MM.1S (cell line): ENCODE data around the gene SLC16A9.

Source experiments
- DNase-seq: peaks from one replicate; pipeline ENCODE4 v3.0.0-alpha.2; 2015
- H2AFZ ChIP-seq: fragments of 300-600 bp; sonication (generic); 2 replicates; pipeline ENCODE4 v1.6.0; 2016; ENCODE audit warnings: antibody characterized with exemption, low read length
- H3F3A ChIP-seq: fragments of 300-600 bp; sonication (generic); 2 replicates; pipeline ENCODE4 v1.6.1; 2016; ENCODE audit warnings: mild to moderate bottlenecking, antibody characterized with exemption, low read length, moderate library complexity, mixed read lengths; ENCODE audit not compliant: insufficient read depth
- H3K27ac ChIP-seq: fragments of 300-600 bp; sonication (generic); 2 replicates; pipeline ENCODE4 v1.5.1; 2016; ENCODE audit warnings: mild to moderate bottlenecking, low read length
- H3K27me3 ChIP-seq: fragments of 300-600 bp; sonication (generic); replicated peaks from 2 replicates; pipeline ENCODE4 v1.6.0; 2016; ENCODE audit warnings: low read length; ENCODE audit not compliant: insufficient read depth
- H3K36me3 ChIP-seq: fragments of 300-600 bp; sonication (generic); replicated peaks from 2 replicates; pipeline ENCODE4 v1.6.1; 2016; ENCODE audit warnings: mild to moderate bottlenecking, low read length, mixed read lengths; ENCODE audit not compliant: insufficient read depth
- H3K4me1 ChIP-seq: fragments of 300-600 bp; sonication (generic); 2 replicates; pipeline ENCODE4 v1.6.1; 2016; ENCODE audit warnings: low read length, mixed read lengths
- H3K4me2 ChIP-seq: fragments of 300-600 bp; sonication (generic); 2 replicates; pipeline ENCODE4 v1.6.0; 2016; ENCODE audit warnings: low read depth, low read length
- H3K4me3 ChIP-seq: fragments of 300-600 bp; sonication (generic); 2 replicates; pipeline ENCODE4 v1.5.1; 2016; ENCODE audit warnings: low read length, mixed read lengths
- H3K79me2 ChIP-seq: fragments of 300-600 bp; sonication (generic); 2 replicates; pipeline ENCODE4 v1.6.1; 2016; ENCODE audit warnings: mixed run types, low read length, mixed read lengths
- H3K9ac ChIP-seq: fragments of 300-600 bp; sonication (generic); 2 replicates; pipeline ENCODE4 v1.6.1; 2016; ENCODE audit warnings: low read length, mixed read lengths
- H3K9me2 ChIP-seq: fragments of 300-600 bp; sonication (generic); replicated peaks from 2 replicates; pipeline ENCODE4 v1.6.1; 2016; ENCODE audit warnings: mild to moderate bottlenecking, low read length, mixed read lengths; ENCODE audit not compliant: insufficient read depth
- H3K9me3 ChIP-seq: fragments of 300-600 bp; sonication (generic); replicated peaks from 2 replicates; pipeline ENCODE4 v1.6.1; 2016; ENCODE audit warnings: mild to moderate bottlenecking, low read length, mixed read lengths; ENCODE audit not compliant: insufficient read depth
- H4K20me1 ChIP-seq: fragments of 300-600 bp; sonication (generic); 2 replicates; pipeline ENCODE4 v1.6.1; 2016; ENCODE audit warnings: mild to moderate bottlenecking, low read length, moderate library complexity, mixed read lengths; ENCODE audit not compliant: insufficient read depth
- EZH2 ChIP-seq: fragments of 300-600 bp; sonication (generic); optimal IDR thresholded peaks from 2 replicates; pipeline ENCODE3; 2017; ENCODE audit warnings: low read depth, mild to moderate bottlenecking, antibody characterized with exemption, low read length, mixed read lengths
- EZH2phosphoT487 ChIP-seq: fragments of 300-600 bp; sonication (generic); IDR thresholded peaks from 2 replicates; pipeline ENCODE4 v1.6.1; 2018; ENCODE audit warnings: antibody characterized with exemption, low read length
- TF ChIP-seq, protein P1 (sequence below): fragments of 300-600 bp; sonication (generic); IDR thresholded peaks from 2 replicates; pipeline ENCODE4 v1.5.1; 2016; ENCODE audit warnings: antibody characterized with exemption, low read length, mixed read lengths

The SLC16A9 gene

DNA sequence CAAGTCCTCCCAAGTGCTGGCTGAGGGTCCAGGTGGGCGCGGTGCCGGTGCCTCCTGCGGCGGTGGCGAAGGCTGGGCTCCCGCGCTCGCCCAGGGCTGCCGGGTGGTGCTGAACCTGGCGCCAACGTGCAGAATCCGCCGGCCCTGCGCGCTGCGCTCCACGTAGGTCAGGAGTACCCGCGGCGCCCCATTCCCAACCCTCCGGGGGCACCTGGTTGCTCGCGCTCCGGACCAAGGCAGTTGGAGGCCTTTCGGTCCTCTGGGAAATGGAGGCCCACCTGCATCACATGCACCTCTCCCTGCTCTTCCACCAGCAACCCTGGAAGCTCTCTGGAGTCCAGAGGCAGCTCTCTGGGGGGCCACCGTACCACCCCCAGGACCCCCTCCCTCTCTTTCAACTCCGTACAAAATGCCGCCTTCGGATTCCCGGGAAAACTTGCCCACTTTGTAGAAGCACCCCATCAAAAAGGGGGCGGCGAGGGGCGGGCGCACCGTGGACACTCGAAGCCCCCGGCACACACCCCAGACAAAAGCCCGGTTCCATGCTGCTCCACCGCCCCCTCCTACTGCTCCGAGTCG is 745 bp downstream of the SLC16A9 start:
- Histone ChIP-seq H3K9ac (peak overlapping the region; percentile 70), H3K4me2 (peak overlapping the region; percentile 91), H3K9me2 (no peaks in the 10 kb centered on the region), H3K4me1 (peaks cover 14% of the 10 kb centered on the region; the same call in 1 of the 2 replicates), H4K20me1 (no peaks in the 10 kb centered on the region), H3F3A (no peaks in the 10 kb centered on the region; the same call in 1 of the 2 replicates), H2AFZ (peak overlapping the region; percentile 93), H3K27me3 (no peaks in the 10 kb centered on the region), H3K79me2 (peaks cover 3% of the 10 kb centered on the region; the same call in 1 of the 2 replicates), H3K4me3 (peak overlapping the region; percentile 83), H3K36me3 (no peaks in the 10 kb centered on the region), H3K27ac (peak overlapping the region; percentile 37; the same call in 1 of the 2 replicates), H3K9me3 (no peaks in the 10 kb centered on the region)
- TF ChIP-seq, protein P1, sequence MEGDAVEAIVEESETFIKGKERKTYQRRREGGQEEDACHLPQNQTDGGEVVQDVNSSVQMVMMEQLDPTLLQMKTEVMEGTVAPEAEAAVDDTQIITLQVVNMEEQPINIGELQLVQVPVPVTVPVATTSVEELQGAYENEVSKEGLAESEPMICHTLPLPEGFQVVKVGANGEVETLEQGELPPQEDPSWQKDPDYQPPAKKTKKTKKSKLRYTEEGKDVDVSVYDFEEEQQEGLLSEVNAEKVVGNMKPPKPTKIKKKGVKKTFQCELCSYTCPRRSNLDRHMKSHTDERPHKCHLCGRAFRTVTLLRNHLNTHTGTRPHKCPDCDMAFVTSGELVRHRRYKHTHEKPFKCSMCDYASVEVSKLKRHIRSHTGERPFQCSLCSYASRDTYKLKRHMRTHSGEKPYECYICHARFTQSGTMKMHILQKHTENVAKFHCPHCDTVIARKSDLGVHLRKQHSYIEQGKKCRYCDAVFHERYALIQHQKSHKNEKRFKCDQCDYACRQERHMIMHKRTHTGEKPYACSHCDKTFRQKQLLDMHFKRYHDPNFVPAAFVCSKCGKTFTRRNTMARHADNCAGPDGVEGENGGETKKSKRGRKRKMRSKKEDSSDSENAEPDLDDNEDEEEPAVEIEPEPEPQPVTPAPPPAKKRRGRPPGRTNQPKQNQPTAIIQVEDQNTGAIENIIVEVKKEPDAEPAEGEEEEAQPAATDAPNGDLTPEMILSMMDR, result no peak
- TF ChIP-seq EZH2, result no peak
- no peak for TF ChIP-seq EZH2phosphoT487
- peak; percentile 26 for DNase-seq

DNA sequence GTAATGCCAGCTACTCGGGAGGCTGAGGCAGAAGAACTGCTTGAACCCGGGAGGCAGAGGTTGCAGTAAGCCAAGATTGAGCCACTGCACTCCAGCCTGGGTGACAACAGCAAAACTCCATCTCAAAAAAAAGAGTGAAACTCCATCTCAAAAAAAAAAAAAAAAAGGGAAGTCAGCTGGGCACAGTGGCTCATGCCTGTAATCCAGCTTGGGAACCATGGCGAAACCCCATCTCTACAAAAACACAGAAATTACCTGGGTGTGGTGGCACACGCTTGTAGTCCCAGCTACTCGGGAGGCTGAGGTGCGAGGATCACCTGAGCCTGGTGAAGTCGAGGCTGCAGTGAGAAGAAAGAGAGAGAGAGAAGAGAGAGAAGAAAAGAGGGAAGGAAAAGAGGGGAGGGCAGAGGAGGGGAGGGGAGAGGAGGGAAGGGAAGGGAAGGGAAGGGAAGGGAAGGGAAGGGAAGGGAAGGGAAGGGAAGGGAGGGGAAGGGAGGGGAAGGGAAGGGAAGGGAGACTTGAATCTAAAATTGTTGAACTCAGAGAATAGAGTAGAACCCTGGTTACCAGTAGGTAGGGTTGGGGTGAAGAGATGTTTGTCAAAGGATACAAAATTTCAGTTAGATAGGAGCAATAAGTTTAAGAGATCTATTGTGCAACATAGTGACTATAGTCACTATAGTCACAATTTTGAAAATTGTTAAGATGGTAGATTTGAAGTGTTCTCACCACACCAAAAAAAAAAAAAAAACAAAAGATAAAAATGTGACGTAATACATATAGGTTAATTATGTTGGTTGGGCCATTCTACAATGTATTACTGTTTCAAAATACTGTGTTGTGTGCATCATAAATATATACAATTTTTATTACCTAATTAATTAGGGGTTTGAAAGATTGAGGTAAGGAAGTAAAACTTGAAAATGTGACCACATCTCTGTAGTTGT is 2.5 kb downstream of the SLC16A9 start:
- TF ChIP-seq EZH2phosphoT487, result no peak
- H3K9me3 ChIP-seq, result no peaks in the 10 kb centered on the region
- H3K9ac ChIP-seq, result no peak overlapping the region
- no peaks in the 10 kb centered on the region for H3K9me2 ChIP-seq
- no peak overlapping the region for H3K27ac ChIP-seq
- no peaks in the 10 kb centered on the region for H3K36me3 ChIP-seq
- no peak for DNase-seq
- no peaks in the 10 kb centered on the region; the same call in 1 of the 2 replicates for H3F3A ChIP-seq
- peaks cover 3% of the 10 kb centered on the region; the same call in 1 of the 2 replicates for H3K79me2 ChIP-seq
- no peaks in the 10 kb centered on the region for H3K27me3 ChIP-seq
- H2AFZ ChIP-seq, result no peak overlapping the region
- no peaks in the 10 kb centered on the region for H4K20me1 ChIP-seq
- H3K4me3 ChIP-seq, result no peak overlapping the region
- peaks cover 14% of the 10 kb centered on the region; the same call in 1 of the 2 replicates for H3K4me1 ChIP-seq
- H3K4me2 ChIP-seq, result no peak overlapping the region

DNA sequence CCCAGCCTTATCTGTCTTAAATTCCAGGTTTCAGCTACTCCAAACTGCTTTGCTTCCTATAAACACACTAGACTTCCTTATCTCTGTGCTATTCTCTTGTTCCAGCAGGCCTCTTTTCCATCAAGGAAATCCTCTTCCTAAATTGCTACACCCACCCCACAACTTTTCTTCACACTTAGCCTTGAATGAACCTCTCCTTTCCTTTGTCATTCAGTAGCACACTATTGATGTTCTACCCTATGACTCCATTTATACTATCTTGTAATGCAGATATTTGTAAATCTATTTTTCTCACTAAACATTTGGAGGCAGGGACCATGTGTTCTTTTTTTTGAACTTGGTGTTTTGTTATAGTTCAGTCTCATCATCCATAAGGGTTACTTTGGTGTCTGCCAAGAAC is 3.7 kb downstream of the SLC16A9 start:
- Histone ChIP-seq H3K9me2 (no peaks in the 10 kb centered on the region), H3K4me2 (no peak overlapping the region), H3K27ac (no peak overlapping the region), H2AFZ (no peak overlapping the region), H3F3A (no peaks in the 10 kb centered on the region; the same call in 1 of the 2 replicates), H4K20me1 (no peaks in the 10 kb centered on the region), H3K9ac (no peak overlapping the region), H3K79me2 (peaks cover 3% of the 10 kb centered on the region; the same call in 1 of the 2 replicates), H3K9me3 (no peaks in the 10 kb centered on the region), H3K4me3 (no peak overlapping the region), H3K27me3 (no peaks in the 10 kb centered on the region), H3K4me1 (peaks cover 13% of the 10 kb centered on the region; the same call in 1 of the 2 replicates), H3K36me3 (no peaks in the 10 kb centered on the region)
- DNase-seq, result no peak
- TF ChIP-seq EZH2phosphoT487, result no peak
- TF ChIP-seq, protein P1, result no peak
- no peak for TF ChIP-seq EZH2
